NK-92 treated with Interleukin-12 subunit alpha and Interleukin-12 subunit beta, amount 100 ng/mL, for 24 hours (cell line): ENCODE data around the gene OR10V1.

Source experiments
- DNase-seq: peaks from one replicate; lab custom pipeline; 2025; lab: John Stamatoyannopoulos, UW

The OR10V1 gene, protein sequence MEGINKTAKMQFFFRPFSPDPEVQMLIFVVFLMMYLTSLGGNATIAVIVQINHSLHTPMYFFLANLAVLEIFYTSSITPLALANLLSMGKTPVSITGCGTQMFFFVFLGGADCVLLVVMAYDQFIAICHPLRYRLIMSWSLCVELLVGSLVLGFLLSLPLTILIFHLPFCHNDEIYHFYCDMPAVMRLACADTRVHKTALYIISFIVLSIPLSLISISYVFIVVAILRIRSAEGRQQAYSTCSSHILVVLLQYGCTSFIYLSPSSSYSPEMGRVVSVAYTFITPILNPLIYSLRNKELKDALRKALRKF

DNA sequence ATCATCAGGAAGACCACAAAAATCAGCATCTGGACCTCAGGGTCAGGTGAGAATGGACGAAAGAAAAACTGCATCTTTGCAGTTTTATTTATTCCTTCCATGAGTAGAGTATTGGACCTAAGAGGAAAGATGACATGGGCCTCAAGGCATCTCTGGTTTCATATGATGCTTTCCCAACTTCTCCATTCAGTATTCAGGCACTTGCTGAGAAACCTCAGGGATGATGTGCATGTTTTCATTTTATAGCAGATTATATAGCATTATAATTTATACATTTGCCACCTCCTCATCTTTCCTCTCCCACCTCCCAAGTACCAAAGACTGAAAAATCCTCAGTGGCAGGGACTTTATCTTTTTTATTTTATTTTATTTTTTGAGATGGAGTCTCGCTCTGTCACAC is at the start of gene OR10V1:
Gene OR10V1, minus strand, starts transcription at position 101 of the 400 bp plus-strand sequence. Its CDS starts 0 bp downstream, at position 101.
- no peak for DNase-seq

DNA sequence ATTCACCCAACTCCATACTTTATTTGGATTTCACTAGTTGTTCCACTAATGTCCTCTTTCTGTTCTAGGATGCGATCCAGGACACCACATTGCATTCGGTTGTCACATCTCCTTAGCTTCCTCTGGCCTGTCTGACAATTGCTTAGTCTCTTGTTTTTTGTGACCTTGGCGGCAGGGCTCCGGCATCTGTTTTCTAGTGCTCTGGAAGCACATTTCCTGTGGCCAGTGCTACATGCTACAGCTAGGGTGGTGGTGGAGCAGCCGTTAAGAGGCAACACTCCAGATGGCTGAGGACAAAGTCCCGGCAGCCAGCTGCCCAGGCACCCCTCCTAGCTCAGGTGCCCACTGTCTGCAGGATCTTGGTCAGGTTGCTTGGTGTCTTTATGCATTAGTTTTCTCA is 48.3 kb upstream of the OR10V1 start:
- no peak for DNase-seq

DNA sequence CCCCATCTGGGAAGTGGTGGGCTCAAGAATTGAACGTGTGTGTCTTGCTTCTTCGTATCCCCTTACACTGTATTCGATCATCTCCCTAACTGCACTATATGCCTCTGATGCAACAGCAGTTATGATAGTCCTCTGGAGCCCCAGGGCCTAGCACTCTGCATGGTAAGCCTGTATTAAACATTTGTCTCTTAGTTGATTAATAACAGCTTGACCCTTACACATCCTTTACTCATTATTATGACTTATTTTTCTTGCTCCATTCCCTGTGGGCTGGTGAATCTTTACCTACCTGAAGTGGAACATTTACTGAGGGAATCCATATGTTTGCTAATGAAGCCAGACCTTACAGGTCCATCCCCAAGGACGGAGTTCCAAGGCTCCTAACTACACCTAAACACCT is 47.1 kb upstream of the OR10V1 start:
- no peak for DNase-seq

DNA sequence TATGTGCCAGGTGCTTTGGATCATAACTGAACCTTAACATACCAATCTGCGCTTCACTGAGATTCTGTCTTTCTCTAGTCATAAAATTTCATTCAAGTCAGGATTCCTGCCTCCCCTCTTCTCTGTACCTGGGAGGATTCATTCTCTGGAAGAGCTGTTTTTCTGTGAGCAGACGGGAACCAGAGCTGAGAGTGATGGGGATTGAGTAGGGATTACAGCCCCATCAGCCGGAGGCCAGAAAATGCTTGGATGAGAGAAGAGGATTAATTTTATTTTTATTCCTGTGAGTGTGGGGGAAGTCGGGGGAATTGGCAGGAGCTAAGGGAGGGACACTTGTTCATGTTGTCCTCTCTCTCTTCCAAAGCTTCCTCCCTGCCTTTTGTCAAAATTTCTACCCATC is 46.3 kb upstream of the OR10V1 start:
- no peak for DNase-seq

DNA sequence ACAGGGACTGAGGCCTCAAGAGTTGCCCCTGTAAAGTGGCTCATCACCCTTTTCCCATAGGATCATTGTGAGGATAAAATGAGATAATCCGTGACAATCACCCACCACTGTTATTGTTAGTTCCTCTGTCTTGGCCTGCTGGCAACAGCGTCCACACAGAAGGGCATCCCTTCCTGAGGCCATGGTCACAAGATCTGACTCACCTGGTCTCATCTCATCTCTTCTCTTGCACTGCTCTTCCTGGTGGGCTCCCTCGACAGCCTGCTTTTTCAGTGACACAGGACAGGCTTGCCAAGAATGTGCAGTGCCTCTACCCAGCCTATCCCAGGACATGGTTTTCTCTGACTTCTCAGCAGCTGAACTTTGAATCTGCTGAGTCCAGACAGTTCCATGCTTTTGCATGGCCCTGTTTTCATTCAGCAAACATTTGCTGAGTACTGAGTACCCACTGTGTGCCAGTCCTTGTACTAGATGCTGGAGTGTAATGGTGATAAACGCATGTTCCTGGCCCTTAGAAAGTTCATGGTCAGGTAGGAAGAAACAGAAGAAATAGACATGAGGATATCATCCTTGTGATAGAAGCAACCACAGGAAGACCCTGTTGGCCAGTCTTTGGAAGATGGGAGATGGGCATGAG is 44.9 kb upstream of the OR10V1 start:
- no peak for DNase-seq

DNA sequence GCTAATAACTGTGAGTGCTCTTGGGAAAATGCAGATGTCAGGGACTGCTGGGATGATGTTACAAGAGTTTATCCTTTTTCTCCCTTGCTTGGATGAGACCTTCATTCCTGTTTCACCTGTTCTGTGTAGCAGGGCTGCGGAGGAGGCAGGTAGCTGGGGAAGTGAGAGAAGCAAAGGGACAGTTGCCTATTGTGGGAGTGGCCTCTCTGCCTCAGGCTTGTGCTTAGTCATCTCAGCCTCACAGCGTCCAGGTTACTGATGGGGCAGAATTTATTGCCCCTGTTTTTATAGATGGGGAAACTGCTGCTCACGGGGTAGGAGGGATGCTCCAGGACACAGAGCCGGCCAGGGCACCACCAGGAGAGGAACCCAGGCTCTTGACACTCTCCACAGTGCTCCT is 43.2 kb upstream of the OR10V1 start:
- peak; percentile 24 for DNase-seq

DNA sequence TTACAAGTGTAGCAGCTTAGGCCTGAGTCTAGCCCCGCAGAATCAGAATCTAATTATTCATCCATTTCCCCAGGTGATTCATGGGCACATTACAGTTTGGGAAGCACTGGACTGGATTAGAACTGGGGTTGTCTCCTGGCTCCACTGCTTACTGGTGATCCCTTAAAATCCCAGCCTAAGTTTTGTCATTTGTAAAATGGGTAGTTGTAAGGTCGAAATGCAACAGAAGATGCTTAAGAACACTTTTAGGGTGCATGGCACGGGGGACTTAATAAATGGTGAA is 42.9 kb upstream of the OR10V1 start:
- no peak for DNase-seq

DNA sequence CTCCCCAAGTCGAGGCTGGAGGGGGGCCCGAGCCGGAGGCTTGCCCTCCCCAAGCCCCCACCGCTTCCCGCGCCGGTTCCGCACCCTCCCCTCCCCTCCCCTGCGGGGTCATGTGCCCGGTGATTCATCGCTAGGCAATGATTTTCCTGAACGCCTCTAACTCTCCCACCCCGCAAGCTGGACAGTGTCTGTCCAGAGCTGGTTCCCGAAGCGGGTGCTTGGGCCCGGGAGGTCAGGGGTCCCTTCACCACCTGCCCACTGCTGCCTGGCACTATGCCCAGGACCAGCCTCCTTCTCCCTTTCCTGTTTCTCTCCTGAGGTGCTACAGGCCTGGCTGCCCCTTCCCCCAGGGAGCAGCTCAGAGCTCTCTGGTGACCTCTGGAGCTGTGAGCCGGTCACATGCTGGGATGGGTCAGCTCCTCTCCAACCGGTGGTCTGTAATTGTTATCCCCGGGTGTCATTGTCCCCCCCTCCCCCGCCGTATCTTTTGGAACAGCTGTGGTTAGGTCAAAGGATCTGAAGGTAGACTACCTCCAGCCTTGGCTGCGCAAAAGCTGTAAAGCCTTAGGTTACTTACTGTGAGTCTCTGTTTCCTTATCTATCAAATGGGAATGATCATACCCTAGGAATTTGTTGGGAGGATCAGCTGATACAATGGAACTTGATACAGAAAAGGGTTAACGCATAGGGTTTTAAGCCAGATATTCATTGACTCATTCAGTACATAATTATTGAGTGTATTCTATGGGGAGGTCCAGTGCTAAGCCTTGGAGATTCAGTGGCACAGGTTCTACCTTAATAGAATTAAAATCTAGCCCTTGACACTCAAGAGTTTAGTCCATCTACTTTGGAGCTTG is 42.3 kb upstream of the OR10V1 start:
- peak; percentile 70 for DNase-seq

DNA sequence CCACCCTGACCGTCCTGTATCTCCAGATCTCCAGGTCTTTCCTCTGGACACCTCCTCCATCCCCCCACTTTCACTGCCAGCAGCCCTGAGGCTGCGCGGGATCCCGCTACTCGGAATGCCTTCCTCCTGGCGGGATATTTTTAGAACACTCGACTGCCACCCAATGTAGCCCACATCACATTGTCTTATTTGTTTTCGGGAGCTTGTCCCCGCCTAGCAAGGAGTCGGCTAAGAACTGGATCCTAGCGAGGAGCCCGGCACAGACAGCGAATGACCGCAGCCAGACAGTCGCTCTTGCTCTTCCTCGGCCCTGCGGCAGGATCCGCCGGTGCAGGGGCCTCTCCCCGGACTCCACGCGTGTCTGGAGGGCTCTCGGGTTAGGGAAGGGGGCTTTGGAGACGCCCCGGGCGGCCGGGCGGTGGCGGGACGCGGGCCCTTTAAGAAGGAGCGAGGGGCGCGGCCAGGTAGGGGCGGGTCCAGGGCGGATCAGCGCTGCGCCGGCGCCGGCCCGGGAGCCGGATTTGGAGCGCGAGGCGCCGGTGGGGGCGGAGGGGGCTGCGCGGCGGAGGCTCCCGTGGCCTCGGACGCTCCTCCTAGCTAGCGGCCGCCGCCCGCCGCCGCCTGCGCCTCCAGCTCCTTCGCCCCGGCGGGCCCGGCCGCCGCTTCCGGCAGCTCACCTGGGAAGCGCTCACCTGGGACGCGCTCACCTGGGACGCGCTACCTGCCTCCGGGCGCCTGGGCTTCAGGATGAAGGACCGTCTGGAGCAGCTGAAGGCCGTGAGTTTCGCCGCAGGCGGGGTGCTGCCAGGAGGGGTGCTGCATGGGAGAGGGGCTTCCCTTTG is 41.4 kb upstream of the OR10V1 start, which contains the start of gene STX3:
Gene STX3, plus strand, starts transcription at position 518 of the 842 bp plus-strand sequence. Its CDS starts 230 bp downstream, at position 748.
- DNase-seq = peak; percentile 71

DNA sequence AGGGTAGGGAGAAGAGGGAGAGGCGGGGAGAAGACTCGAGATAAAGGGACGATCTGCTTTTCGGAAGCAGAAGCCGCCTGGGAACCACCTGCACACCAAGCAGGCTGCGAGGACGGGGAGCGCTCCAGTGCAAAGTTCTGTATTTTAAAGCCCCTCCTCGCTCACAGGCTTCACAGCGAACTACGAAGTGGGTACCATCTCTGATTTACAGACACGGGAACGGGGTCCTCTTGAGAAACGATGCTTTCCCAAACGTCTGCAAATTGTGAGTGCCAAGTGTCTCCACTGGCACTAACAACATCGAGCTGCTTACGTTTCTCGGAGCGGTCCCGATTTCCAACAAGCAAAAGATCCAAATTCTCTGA is 40.8 kb upstream of the OR10V1 start:
- no peak for DNase-seq

DNA sequence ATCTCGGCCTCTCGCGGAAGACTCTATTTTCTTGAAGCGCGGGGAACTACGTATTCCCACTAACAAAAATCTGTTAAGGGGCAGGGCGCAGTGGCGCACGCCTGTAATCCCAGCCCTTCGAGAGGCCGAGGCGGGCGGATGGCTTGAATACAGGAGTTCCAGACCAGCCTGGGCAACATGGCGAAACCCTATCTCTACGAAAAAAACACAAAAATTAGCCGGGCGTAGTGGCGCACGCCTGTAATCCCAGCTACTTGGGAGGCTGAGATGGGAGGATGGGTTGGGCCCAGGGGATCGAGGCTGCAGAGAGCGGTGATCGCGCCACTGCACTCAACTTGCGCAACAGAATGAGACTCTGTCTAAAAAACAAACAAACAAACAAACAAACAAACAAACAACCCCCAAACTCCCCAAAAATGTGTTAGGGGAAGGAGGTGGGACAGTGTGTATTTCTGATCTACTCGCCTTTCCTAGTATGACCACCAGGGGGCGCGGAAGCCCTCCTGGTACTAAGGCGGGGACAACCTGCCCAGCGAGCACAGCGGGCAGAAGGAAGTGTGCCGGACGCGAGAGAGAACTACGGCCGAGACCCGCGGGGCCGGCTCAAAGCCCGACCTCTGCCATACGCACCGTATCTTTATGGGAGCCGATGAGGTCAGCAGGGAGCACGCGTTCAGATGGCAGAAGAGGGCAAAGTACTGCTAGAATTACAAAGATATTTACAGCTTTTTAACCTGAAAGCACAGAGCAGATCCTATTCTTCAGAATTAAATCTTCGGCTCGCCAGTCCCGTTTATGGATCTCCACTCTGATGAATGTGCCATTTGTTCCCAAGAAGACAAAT is 40.2 kb upstream of the OR10V1 start:
- peak; percentile 82 for DNase-seq

DNA sequence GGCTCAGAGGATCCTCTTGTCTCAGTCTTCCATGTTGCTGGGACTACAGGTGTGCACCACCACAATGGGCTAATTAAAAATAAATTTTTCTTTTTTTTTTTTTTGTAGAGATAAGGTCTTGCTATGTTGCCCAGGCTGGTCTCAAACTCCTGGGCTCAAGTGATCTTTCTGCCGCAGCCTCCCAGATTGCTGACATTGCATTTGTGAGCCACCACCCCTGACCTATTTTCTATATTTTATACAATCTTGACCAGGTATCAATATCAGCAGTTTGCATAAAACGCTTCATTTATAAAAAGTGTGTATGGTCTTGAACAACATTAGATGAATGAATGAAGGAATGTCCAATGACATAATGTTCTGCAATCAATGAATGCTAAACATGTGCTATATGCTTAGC is 32.5 kb upstream of the OR10V1 start:
- DNase-seq = no peak

DNA sequence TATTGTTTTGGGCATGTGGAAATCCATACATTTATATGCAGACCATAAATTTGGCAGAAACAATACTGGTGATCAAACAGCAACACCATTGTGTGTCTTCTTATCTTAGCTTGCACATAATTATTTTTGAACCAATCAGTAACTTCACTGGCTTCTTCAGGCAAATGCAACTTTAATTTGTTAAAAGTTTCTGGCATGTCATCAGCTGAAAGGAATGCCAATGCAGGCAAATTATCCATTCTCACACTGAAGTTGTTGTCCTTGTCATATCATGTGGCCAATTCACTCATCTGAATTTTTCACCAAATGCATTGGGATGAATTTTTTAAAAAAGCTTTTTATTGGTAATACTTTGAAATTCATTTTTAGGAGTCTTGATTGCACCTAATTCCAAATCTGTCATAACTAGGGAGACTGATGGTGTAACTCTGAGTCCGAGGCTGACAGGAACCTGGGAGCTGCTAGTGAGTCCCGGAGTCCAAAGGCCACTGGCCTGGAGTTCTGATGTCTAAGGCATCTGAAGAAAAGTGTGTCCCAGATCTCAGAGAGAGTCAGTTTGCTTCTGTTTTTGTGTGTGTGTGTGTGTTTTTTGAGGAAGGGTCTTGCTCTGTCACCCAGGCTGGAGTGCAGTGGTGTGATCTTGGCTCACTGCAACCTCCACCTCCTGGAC is 17.4 kb upstream of the OR10V1 start:
- no peak for DNase-seq

DNA sequence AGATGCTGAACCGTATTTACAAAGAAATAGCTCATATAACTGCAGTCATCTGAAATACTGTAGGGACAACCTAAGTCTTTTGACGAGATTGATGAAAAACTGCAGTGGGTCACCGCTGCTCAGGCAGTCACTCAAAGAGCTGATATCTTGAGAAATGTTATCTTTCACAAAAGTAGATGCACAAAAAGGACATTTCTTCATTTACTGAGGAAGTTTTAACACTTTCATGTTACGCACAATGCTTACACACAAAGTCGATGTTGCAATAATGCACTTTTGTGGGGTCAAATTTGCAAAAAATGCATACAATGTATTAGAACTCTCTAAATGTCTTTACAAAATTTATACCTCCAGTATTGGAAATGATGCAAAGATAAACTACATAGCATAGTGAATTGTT is 16.2 kb upstream of the OR10V1 start:
- DNase-seq = no peak

DNA sequence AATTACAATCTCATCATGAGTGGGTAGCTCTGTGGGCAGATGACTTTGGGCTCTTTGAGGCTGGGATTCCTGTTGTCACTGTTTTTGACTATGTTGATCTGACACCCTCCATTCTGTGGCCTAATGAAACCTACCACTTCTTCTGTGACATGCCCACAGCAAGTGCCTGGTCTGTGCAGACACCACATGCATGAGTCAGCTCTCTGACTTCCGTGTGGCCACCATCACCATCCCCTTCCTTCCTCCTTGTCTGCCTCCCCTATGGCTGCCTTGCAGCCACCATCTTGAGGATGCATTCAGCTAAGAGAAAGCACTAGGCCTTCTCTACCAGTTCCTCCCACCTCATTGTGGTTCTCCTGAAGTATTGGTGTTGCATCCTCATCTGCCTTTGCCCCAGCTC is 15.3 kb upstream of the OR10V1 start:
- no peak for DNase-seq

DNA sequence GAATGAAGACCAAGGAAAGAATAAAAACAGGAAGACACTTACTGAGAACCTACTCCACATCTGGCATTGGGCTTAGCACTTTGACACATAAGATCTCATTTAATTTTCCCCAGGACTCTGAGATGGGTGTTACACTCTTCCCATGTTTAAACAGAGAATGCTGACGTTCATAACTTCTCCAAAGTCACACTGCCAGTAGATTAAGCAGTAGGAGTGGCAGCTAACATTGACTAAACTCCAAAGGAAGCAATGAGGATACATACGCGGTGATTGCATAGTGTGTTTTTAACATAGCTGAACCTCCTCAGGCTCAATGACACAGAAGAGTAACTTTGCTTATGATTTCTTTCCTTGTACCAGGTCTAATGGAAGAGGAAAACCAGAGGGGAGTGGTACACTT is 14.5 kb upstream of the OR10V1 start:
- DNase-seq = no peak

DNA sequence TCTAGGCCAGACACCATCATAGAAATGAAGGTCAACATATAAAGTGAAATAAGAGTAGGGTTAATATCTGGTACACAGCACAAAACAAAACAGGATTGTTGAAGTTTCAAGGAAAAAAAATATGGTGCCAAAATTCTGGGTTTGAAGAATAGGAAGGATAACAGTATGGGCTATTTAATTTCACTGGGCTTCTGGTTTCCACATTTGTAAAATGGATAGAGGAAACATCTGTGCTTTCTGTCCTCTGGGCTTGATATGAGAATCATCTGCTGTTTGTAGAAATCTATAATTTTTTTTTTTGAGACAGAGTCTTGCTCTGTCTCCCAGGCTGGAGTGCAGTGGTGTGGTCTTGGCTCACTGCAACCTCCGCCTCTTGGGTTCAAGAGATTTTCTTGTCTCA is 13.8 kb upstream of the OR10V1 start:
- DNase-seq = no peak

DNA sequence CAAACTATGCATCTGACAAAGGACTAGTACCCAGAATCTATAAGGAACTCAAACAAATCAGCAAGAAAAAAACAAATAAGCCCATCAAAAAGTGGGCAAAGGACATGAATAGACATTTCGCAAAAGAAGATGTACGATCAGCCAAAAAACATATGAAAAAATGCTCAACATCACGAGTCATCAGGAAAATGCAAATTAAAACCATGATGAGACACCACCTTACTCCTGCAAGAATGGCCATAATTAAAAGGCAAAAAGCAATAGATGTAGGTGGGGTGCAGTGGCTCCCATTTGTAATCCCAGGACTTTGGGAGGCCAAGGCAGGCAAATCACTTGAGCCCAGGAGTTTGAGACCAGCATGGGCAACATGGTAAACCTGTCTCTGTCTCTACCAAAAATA is 10.4 kb upstream of the OR10V1 start:
- DNase-seq = no peak

DNA sequence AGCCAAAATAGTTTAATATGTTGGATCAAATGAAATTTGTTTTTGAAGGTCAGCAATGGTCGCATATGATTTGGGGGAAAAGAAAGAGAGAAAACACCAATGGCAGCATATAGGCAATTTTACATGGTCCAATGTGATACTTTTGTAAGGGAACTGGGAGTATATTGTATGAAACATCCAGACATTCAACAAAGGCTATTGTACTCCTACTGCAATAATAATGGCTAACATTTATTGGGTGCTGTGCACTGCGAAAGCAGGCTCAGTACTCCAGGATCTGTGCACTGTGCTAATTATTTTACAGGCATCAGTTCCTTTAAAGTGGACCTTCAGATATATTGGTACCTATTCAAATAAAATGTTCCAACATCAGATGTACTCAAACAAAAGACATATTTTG is 5.9 kb upstream of the OR10V1 start:
- no peak for DNase-seq

DNA sequence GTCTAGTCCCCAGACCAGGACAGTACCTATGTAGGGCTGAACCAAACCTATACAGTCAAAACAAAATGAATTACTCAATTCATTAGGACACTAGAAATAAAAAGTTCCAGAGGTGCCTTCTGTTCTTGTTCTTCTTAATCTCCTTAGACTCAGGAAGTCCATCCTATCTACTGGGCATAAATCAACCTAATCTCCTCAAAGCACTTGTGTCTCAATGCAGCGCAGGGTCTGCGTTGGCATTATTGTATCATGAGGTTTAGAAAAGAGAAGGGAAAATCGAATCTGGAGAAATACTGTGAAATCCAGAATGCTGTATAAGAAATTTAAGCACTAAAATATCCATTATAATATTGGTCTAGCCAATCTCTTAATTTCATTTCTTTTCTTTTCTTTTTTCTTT is 2.4 kb upstream of the OR10V1 start:
- no peak for DNase-seq
